Suppressor macrophage treated with lipopolysaccharide for 1 hour (primary cell): ENCODE data around the gene CYP4A22.
"Not testable (repeated sequence)": the region's sequence is repeated elsewhere in the genome, so short reads cannot be mapped to it uniquely, and the experiment has no call there.

ENCODE experiments used
- DNase-seq, 3 donors: peaks; one replicate each; pipeline ENCODE4 v3.0.0-alpha.2; 2020 to 2022

Gene CYP4A22

DNA sequence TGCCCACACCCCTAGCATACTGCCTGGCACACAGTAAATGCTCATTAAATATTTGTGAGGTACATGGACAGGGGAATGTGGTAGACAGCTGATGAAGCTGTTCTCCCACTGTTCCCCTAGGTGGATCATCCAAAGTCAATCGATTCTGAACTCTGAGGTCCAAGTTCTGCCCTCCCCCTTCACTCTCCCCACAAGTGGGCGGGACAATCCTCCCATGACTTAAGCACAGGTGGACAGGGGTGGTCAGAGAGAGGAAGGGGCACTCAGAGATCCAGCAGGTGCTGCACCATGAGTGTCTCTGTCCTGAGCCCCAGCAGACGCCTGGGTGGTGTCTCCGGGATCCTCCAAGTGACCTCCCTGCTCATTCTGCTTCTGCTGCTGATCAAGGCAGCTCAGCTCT, at the start of gene CYP4A22:
TSS of gene CYP4A22 (plus strand) at position 244 of the 400 bp plus-strand sequence. CDS start at position 289, 45 bp downstream.
- DNase-seq: no peak

DNA sequence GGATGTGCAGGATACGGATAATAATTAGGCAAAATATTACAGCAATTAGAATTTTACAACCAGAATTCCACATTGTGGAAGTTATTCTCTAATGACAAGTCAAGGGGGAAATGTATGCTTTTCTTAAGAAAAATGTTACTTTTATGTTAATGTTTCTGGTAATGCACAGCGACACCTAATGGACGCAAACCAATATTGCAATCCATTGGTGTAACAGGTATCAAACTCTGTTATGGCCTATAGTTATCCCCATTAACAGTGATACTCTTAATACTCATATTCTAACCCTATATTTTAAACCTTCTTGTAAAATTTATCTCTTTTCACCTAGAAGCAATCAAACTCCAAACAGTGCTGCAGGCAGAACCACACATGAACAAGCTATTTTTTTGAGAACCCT, 47.9 kb upstream of the CYP4A22 start:
- DNase-seq: peak; percentile 42 to 61 (median 53)

- DNase-seq: not testable (repeated sequence)
These were observed 45.8 kb upstream of the CYP4A22 start for GRCh38 chr1:47091476-47091875.

DNA sequence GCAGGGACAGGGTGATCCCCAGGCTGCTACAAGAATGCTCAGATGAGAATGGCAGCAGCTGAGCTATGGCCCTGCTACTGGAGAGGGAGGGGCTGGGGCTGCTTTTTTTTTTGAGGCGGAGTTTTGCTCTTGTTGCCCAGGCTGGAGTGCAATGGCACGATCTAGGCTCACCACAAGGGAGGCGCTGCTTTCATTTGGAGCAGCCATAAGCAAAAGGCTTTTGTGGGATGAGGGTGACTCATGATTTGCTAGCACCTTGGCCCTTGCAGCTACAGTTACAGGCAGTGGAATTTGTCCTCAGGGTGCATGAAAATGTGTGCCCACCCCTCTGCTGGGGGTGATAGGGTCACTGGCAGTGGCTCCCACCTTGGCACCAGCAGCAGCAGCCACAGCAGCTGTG, 32.4 kb upstream of the CYP4A22 start:
- DNase-seq: no peak

DNA sequence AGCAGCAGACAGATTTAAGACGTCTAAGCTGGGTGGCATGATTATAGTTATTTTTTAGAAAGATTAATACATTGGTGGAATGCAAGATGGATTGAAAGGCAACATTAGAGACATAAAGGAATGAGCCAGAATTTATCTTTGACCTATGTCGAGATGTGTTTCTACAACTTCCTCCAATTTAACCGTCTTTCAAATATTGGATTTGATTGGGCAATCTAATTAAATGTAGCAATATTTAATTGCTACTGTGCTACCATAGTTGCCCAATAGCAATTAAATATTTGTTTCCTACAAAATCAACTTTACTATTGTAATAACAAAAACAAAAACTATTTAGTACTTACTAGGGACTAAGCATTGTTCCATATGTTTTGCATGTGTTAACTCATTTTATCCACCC, 30.4 kb upstream of the CYP4A22 start:
- DNase-seq: no peak

- DNase-seq: peak in 2 of 3 donors; percentile 0 to 12
These were observed 29.2 kb upstream of the CYP4A22 start for GRCh38 chr1:47107851-47108574.

- not testable (repeated sequence) for DNase-seq
These were observed 27.8 kb upstream of the CYP4A22 start for GRCh38 chr1:47109482-47109881.

- no peak for DNase-seq
These were observed 24.1 kb upstream of the CYP4A22 start for GRCh38 chr1:47113178-47113577.

- DNase-seq: not testable (repeated sequence)
These were observed 16.2 kb upstream of the CYP4A22 start for GRCh38 chr1:47121039-47121438.

DNA sequence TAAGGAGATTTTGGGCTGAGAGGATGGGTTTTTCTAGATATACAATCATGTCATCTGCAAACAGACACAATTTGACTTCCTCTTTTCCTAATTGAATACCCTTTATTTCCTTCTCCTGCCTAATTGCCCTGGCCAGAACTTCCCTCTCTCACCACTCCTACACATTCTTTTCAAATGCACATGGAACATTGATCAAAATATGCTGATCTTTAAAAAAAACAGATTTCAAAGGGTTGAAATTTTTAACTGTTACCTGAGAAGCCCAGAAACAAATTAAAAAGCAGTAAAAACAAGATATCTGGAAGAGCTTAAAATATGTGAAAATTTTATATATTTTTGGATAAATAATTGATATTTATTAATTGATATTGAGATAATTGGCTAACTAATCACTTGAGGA, 12.4 kb upstream of the CYP4A22 start:
- not testable (repeated sequence) for DNase-seq

DNA sequence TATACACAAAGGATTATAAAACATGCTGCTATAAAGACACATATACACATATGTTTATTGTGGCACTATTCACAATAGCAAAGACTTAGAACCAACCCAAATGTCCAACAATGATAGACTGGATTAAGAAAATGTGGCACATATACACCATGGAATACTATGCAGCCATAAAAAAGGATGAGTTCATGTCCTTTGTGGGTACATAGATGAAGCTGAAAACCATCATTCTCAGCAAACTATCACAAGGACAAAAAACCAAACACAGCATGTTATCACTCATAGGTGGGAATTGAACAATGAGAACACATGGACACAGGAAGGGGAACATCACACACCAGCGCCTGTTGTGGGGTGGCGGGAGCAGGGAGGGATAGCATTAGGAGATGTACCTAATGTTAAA, 10.2 kb upstream of the CYP4A22 start:
- not testable (repeated sequence) for DNase-seq

GRCh38 chr1:47128221-47128620, 9.0 kb upstream of the CYP4A22 start:
- no peak for DNase-seq

GRCh38 chr1:47128854-47129253, 8.4 kb upstream of the CYP4A22 start:
- not testable (repeated sequence) for DNase-seq

GRCh38 chr1:47129489-47130230, 7.6 kb upstream of the CYP4A22 start:
- not testable (repeated sequence) for DNase-seq

DNA sequence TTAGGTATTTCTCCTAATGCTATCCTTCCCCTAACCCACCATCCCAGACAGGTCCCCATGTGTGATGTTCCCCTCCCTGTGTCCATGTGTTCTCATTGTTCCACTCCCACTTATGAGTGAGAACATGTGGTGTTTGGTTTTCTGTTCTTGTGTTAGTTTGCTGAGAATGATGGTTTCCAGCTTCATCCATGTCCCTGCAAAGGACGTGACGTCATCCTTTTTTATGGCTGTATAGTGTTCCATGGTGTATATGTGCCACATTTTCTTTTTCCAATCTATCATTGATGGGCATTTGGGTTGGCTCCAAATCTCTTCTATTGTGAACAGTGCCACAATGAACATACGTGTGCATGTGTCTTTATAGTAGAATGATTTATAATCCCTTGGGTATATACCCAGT, 4.6 kb upstream of the CYP4A22 start:
- not testable (repeated sequence) for DNase-seq

- DNase-seq: no peak
These were observed 829 bp downstream of the CYP4A22 start for GRCh38 chr1:47137925-47138615.

DNA sequence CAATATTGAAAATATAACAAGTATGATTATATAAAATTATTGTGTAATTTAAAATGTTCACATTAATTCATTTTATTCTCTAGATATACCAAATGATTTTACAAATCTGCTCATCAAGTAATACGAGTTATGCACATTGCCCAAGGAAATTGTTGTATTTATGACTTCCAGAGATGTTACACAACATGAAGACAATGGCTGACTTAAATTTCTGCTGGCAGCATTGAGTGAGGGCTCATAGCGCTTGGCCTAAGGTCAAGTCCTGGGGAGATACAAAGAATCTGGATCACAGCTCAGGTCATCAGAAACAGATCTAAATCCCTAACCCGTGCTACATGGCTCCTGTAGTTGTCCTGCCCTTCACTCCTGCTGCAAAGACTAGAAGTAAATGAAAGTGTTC, 3.1 kb downstream of the CYP4A22 start:
- not testable (repeated sequence) for DNase-seq

GRCh38 chr1:47143654-47144053, 6.4 kb downstream of the CYP4A22 start:
- DNase-seq: peak in 2 of 3 donors; percentile 1

DNA sequence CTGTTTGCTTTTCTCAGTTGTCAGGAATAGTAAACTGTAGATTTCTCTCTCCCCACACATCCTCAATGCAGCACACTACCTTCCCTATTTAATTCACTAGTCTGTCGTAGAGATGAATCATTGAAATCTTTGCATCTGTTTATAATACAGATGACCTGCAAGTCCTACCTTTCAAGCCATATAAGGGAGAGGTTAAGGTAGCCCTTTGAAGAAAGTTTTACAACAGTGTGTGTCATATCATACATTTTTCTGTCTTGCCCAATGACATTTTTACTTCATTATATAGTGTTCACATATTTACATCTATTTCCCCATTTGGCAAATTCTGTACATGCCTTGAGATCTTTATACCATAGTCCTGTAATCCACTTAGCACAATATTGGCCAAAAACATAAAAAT, 9.3 kb downstream of the CYP4A22 start:
- DNase-seq: not testable (repeated sequence)

- no peak for DNase-seq
These were observed 10.0 kb downstream of the CYP4A22 start for GRCh38 chr1:47147047-47147785.

DNA sequence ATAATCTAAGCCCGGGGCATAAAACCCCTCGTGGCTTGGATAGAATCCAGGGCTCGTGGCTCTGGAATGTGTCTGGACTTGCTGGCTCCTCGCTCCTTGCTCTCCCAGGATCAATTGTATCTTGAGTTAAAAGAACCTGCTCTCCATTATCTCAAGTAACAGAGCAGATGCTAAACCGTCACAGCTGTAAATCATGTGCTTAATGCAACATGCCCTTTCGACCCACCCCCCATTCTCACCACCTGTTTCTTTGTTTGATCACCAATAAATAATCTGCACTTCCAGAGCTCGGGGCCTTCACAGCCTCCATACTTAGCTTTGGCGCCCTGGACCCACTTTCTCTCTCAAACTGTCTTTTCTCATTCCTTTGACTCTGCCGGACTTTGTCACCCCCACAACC, 11.9 kb downstream of the CYP4A22 start:
- DNase-seq: not testable (repeated sequence)

DNA sequence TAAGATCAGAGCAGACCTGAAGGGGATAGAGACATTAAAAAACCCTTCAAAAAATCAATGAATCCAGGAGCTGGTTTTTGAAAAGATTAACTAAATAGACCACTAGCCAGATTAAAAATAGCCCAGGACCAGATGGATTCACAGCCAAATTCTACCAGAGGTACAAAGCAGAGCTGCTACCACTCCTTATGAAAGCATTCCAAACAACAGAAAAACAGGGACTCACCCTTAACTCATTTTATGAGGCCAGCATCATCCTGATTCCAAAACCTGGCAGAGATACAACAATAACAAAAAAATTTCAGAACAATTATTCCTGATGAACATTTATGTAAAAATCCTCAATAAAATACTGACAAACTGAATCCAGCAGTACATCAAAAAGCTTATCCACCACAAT, 19.2 kb downstream of the CYP4A22 start:
- not testable (repeated sequence) for DNase-seq

DNA sequence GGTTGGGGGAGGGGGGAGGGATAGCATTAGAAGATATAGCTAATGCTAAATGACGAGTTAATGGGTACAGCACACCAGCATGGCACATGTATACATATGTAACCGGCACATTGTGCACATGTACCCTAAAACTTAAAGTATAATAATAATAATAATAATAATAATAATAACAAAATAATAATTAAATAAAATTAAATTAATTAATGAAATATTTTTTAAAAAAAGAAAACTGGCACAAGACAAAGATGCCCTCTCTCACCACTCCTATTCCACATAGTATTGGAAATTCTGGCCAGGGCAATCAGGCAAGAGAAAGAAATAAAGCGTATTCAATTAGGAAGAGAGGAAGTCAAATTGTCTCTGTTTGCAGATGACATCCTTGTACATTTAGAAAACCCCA, 20.7 kb downstream of the CYP4A22 start:
- DNase-seq: not testable (repeated sequence)
